Mesenchymal stem cell (in vitro differentiated cells and primary cell): ENCODE data around the gene PDGFC.

Experiments
- DNase-seq: peaks from one replicate; pipeline ENCODE4 v3.0.0-alpha.2; 2013
- H2AFZ ChIP-seq: one replicate; pipeline ENCODE4 v1.6.1; 2013; ENCODE audit warnings: low read depth, mild to moderate bottlenecking, control low read depth, inconsistent platforms, low read length, moderate library complexity
- H2AK5ac ChIP-seq: 2 replicates; pipeline ENCODE4 v1.6.1; 2013; ENCODE audit warnings: low read length, moderate library complexity, mild to moderate bottlenecking, inconsistent platforms; ENCODE audit not compliant: severe bottlenecking
- H2BK120ac ChIP-seq: one replicate; pipeline ENCODE4 v1.6.1; 2013; ENCODE audit warnings: low read depth, mild to moderate bottlenecking, inconsistent platforms, low read length, moderate library complexity
- H2BK12ac ChIP-seq, 2 experiments: one replicate each; pipeline ENCODE4 v1.6.1; 2013; ENCODE audit warnings: inconsistent platforms in 2 of 2, low read length in 2 of 2, mild to moderate bottlenecking in 2 of 2, moderate library complexity in 2 of 2, control low read depth in 1 of 2
- H2BK15ac ChIP-seq: one replicate; pipeline ENCODE4 v1.6.1; 2013; ENCODE audit warnings: mild to moderate bottlenecking, low read depth, inconsistent platforms; ENCODE audit not compliant: poor library complexity, severe bottlenecking
- H2BK5ac ChIP-seq: 2 replicates; pipeline ENCODE4 v1.6.1; 2013; ENCODE audit warnings: low read depth, mild to moderate bottlenecking, low read length, control low read depth, inconsistent platforms; ENCODE audit not compliant: poor library complexity, severe bottlenecking
- H3K14ac ChIP-seq, 2 experiments: one replicate each; pipeline ENCODE4 v1.6.1; 2013; ENCODE audit warnings: inconsistent platforms in 2 of 2, low read length in 2 of 2, control low read depth in 1 of 2, mild to moderate bottlenecking in 1 of 2, moderate library complexity in 1 of 2
- H3K18ac ChIP-seq, 2 experiments: one replicate each; pipeline ENCODE4 v1.6.1; 2013; ENCODE audit warnings: inconsistent platforms in 2 of 2, low read length in 2 of 2, control low read depth in 1 of 2, low read depth in 1 of 2, mild to moderate bottlenecking in 1 of 2
- H3K23ac ChIP-seq, 2 experiments: one replicate each; pipeline ENCODE4 v1.6.1; 2013; ENCODE audit warnings: inconsistent platforms in 2 of 2, low read length in 2 of 2, mild to moderate bottlenecking in 2 of 2, moderate library complexity in 2 of 2, control low read depth in 1 of 2
- H3K27ac ChIP-seq: 2 replicates; pipeline ENCODE4 v1.5.1; 2013; ENCODE audit warnings: mild to moderate bottlenecking, moderate library complexity, low read length, control low read depth, inconsistent platforms; ENCODE audit not compliant: poor library complexity, severe bottlenecking
- H3K27me3 ChIP-seq, 2 experiments: 2 replicates each; pipeline versions ENCODE4 v1.6.1 to v1.7.0; 2013; ENCODE audit warnings: low read length in 2 of 2, mild to moderate bottlenecking in 2 of 2, moderate library complexity in 2 of 2, control low read depth in 1 of 2, inconsistent platforms in 1 of 2; ENCODE audit not compliant: control insufficient read depth in 1 of 2, insufficient read depth in 1 of 2
- H3K36me3 ChIP-seq, 2 experiments: 2 replicates each; pipeline versions ENCODE4 v1.6.1 to v1.7.0; 2013; ENCODE audit warnings: low read length in 2 of 2, control low read depth in 1 of 2, inconsistent platforms in 1 of 2, low read depth in 1 of 2, mild to moderate bottlenecking in 1 of 2; ENCODE audit not compliant: insufficient read depth in 2 of 2, control insufficient read depth in 1 of 2
- H3K4ac ChIP-seq, 2 experiments: one replicate each; pipeline ENCODE4 v1.6.1; 2013; ENCODE audit warnings: inconsistent platforms in 2 of 2, low read length in 2 of 2, mild to moderate bottlenecking in 2 of 2, moderate library complexity in 2 of 2, control low read depth in 1 of 2, low read depth in 1 of 2
- H3K4me1 ChIP-seq: 2 replicates; pipeline ENCODE4 v1.6.1; 2013; ENCODE audit warnings: low read depth, low read length, control low read depth; ENCODE audit not compliant: control insufficient read depth, insufficient read depth
- H3K4me2 ChIP-seq: 2 replicates; pipeline ENCODE4 v1.6.1; 2013; ENCODE audit warnings: low read length, mild to moderate bottlenecking, inconsistent platforms; ENCODE audit not compliant: poor library complexity, severe bottlenecking
- H3K4me3 ChIP-seq, 2 experiments: 2 replicates each; pipeline versions ENCODE4 v1.5.1 to v1.7.0; 2013; ENCODE audit warnings: low read length in 2 of 2, mild to moderate bottlenecking in 2 of 2, control low read depth in 1 of 2, low read depth in 1 of 2; ENCODE audit not compliant: insufficient read depth in 1 of 2
- H3K79me1 ChIP-seq: replicated peaks from 2 replicates; pipeline ENCODE4 v1.6.1; 2013; ENCODE audit warnings: mild to moderate bottlenecking, control low read depth, low read length, inconsistent platforms; ENCODE audit not compliant: poor library complexity, severe bottlenecking
- H3K9ac ChIP-seq: 2 replicates; pipeline ENCODE4 v1.7.0; 2013; ENCODE audit warnings: mild to moderate bottlenecking, low read length, moderate library complexity
- H3K9me3 ChIP-seq: 2 replicates; pipeline ENCODE4 v1.7.0; 2013; ENCODE audit warnings: mild to moderate bottlenecking, low read length; ENCODE audit not compliant: control insufficient read depth
- H4K8ac ChIP-seq: one replicate; pipeline ENCODE4 v1.6.1; 2013; ENCODE audit warnings: inconsistent platforms, mild to moderate bottlenecking, low read length, moderate library complexity
- H4K91ac ChIP-seq: one replicate; pipeline ENCODE4 v1.6.1; 2013; ENCODE audit warnings: mild to moderate bottlenecking, low read length, inconsistent platforms
- WGBS: methylation state at CpG from one replicate; pipeline ENCODE4 v1.1.7; 2013; ENCODE audit warnings: mixed read lengths; 5-methylcytosine and 5-hydroxymethylcytosine counted together

The PDGFC gene

DNA sequence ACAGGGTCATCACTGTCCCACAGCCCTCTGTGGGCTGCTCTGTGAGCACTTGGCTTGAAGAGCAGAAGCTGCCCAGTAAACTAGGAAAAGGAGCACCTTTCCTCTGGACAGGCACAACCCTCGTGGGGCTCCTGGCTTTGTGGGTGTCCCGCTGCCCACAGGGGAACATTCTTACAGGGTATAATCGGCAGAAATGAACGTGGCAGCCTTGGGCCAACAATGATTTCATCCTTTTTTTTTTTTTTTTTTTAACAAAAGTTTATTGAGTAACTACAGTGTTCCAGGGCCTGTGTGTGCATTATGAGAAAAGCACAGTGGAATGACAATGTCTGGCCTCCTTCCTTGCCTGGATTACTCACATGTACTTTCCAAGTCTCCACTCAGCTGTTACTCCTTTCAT is 197.2 kb downstream of the PDGFC start:
- peak overlapping the region; percentile 93 for H2AK5ac ChIP-seq
- H3K4ac ChIP-seq = peak overlapping the region; percentile 20 to 97
- H3K4me3 ChIP-seq = peak overlapping the region in 1 of 2 experiments; percentile 11
- peak overlapping the region; percentile 47 for H3K4me2 ChIP-seq
- H3K18ac ChIP-seq = peak overlapping the region; percentile 62 to 93
- H4K91ac ChIP-seq = peak overlapping the region; percentile 65
- H4K8ac ChIP-seq = peak overlapping the region; percentile 81
- H3K27me3 ChIP-seq = no peaks in the 10 kb centered on the region
- H3K23ac ChIP-seq = no peak overlapping the region
- H3K27ac ChIP-seq = peak overlapping the region; percentile 100
- H2BK12ac ChIP-seq = peak overlapping the region; percentile 29 to 90
- H2BK15ac ChIP-seq = no peak overlapping the region
- peaks cover 4% of the 10 kb centered on the region for H3K4me1 ChIP-seq
- H3K79me1 ChIP-seq = peaks cover 3% of the 10 kb centered on the region
- H3K9ac ChIP-seq = peak overlapping the region; percentile 89
- no peaks in the 10 kb centered on the region for H3K9me3 ChIP-seq
- no peaks in the 10 kb centered on the region for H3K36me3 ChIP-seq
- peak; percentile 94 for DNase-seq
- peak overlapping the region; percentile 69 for H2BK120ac ChIP-seq
- 41% methylated on average over 2 of the region's 4 CpGs for WGBS
- no peak overlapping the region for H3K14ac ChIP-seq
- no peak overlapping the region for H2AFZ ChIP-seq
- peak overlapping the region; percentile 95 for H2BK5ac ChIP-seq

DNA sequence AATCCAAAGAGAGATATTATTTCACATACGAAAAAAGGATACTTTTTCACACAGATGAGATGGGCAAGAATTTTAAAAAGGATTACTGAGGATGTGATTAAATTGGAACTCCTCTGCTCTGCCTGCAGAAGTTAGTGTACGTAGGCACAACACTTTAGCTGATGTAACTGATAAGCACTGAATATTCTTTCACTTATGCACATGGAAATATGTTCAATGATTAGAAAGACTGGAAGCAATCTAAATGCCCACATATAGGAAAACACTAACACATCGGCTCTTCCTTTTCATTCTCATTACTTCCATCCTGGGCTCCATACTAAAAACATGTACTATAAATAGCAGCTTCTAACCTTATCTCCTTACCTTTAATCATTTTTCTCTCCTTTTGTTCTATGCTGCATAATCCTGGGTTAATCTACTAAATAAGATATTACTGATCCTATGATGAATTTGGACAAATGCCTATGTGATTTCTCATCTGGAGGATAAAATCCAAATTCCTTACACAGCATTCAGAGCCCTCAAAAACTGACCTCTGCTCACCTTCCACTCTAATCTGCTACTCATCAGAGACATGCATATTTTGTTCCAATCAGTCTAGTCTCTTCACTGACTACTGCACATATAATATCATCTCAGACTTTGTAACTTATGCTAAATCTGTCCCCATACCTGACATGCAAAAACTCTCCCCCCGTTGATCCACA is 197.8 kb downstream of the PDGFC start:
- Histone ChIP-seq H3K36me3 (no peaks in the 10 kb centered on the region), H3K9ac (peak overlapping the region; percentile 89), H3K4me1 (peaks cover 4% of the 10 kb centered on the region), H2BK15ac (no peak overlapping the region), H3K4ac (peak overlapping the region; percentile 20 to 97), H2AK5ac (peak overlapping the region; percentile 93), H4K91ac (no peak overlapping the region), H3K4me2 (peak overlapping the region; percentile 47), H4K8ac (peak overlapping the region; percentile 81), H3K9me3 (no peaks in the 10 kb centered on the region), H2BK12ac (peak overlapping the region; percentile 29 to 90), H2BK120ac (peak overlapping the region; percentile 69), H3K14ac (no peak overlapping the region), H3K18ac (peak overlapping the region; percentile 62 to 93), H2BK5ac (peak overlapping the region; percentile 95), H2AFZ (no peak overlapping the region), H3K23ac (no peak overlapping the region), H3K27ac (peak overlapping the region; percentile 100), H3K4me3 (peak overlapping the region in 1 of 2 experiments; percentile 11), H3K27me3 (no peaks in the 10 kb centered on the region), H3K79me1 (peaks cover 3% of the 10 kb centered on the region)
- WGBS = 72% methylated on average over 2 of the region's 4 CpGs
- DNase-seq = no peak

DNA sequence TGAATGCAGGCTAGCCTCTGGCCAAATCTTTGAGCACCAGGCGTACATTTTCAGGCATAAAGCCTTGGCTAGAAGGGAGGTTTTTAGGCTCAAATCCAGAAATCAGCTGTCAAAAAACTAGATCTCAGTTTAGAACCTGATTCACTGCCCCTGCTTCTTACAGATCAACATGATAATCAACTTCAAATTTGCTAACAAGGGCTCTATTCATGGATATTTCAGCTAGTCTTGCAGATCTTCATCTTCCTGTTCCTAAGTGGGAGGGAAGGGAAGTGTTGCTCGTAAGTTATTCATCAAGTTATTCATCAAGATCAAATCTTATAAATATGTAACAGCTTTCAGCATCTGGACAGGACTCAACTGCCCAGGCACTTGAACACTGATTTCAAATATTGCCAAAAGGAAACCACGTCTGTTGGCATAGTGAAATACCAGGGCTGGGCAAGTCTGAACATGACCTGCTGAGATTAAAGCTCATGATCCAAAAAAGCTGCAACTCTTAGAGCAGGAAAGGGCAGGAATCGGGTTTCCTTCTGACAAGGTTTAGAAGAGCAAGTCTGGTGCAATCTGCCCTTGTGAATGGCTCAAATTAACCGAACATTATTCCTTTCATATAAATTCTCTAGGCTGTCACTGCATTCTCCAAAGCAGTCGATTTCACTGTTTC is 200.3 kb downstream of the PDGFC start:
- peak; percentile 49 for DNase-seq
- Histone ChIP-seq H3K14ac (no peak overlapping the region), H3K4me3 (peak overlapping the region in 1 of 2 experiments; percentile 50), H2BK15ac (peak overlapping the region; percentile 52), H3K36me3 (peaks cover 0 to 5% of the 10 kb centered on the region in 2 experiments), H3K9ac (peak overlapping the region; percentile 89), H4K91ac (no peak overlapping the region), H2BK12ac (peak overlapping the region in 1 of 2 experiments; percentile 66), H3K4me2 (no peak overlapping the region), H4K8ac (no peak overlapping the region), H3K18ac (peak overlapping the region; percentile 11 to 79), H2BK120ac (no peak overlapping the region), H2BK5ac (peak overlapping the region; percentile 91), H3K27ac (peak overlapping the region; percentile 96), H3K79me1 (peaks cover 3% of the 10 kb centered on the region), H3K23ac (no peak overlapping the region), H3K9me3 (no peaks in the 10 kb centered on the region), H2AK5ac (peak overlapping the region; percentile 86), H3K4ac (peak overlapping the region in 1 of 2 experiments; percentile 32), H3K4me1 (peaks cover 2% of the 10 kb centered on the region), H2AFZ (no peak overlapping the region), H3K27me3 (no peaks in the 10 kb centered on the region)
- WGBS = 44% methylated on average over 3 of the region's 6 CpGs

DNA sequence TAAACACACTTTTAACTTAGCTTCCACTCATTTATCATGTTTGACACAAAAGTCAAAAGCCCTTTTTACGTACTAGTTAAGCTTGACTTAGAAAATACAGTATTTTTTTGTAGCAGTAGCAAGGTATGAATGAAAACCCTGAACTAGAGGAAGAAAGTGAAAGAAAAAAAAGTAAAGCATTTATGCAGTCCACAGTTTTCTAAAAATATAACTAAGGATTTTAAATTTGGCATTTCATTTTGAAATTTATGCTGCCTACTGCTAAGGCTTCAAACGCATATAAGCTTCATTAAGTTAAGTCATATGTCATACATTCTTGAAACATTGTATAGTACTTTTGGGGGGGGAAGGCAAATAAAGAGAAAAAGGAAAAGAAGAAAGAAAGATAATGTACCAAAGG is 201.5 kb downstream of the PDGFC start:
- H3K23ac ChIP-seq = no peak overlapping the region
- no CpG with 5 or more reads among the region's 2 CpGs for WGBS
- no peak overlapping the region for H3K4me3 ChIP-seq
- no peak overlapping the region for H4K8ac ChIP-seq
- H2AFZ ChIP-seq = no peak overlapping the region
- H3K9me3 ChIP-seq = no peaks in the 10 kb centered on the region
- no peak overlapping the region for H3K4ac ChIP-seq
- no peak overlapping the region for H2BK12ac ChIP-seq
- H3K9ac ChIP-seq = peak overlapping the region; percentile 89
- no peak overlapping the region for H3K4me2 ChIP-seq
- no peak overlapping the region for H3K27ac ChIP-seq
- no peaks in the 10 kb centered on the region for H3K27me3 ChIP-seq
- H3K14ac ChIP-seq = no peak overlapping the region
- no peak for DNase-seq
- no peak overlapping the region for H2BK15ac ChIP-seq
- H3K18ac ChIP-seq = no peak overlapping the region
- H2AK5ac ChIP-seq = no peak overlapping the region
- H3K36me3 ChIP-seq = peaks cover 0 to 12% of the 10 kb centered on the region in 2 experiments
- H3K4me1 ChIP-seq = peaks cover 2% of the 10 kb centered on the region
- H2BK120ac ChIP-seq = no peak overlapping the region
- H4K91ac ChIP-seq = no peak overlapping the region
- peaks cover 1% of the 10 kb centered on the region for H3K79me1 ChIP-seq
- H2BK5ac ChIP-seq = no peak overlapping the region
